ELF-1 (cell line): ENCODE data around the gene MLKL.
"Not testable (repeated sequence)": the region's sequence is repeated elsewhere in the genome, so short reads cannot be mapped to it uniquely, and the experiment has no call there.

ENCODE experiments used
- DNase-seq: peaks from one replicate; pipeline ENCODE4 v3.0.0-alpha.2; 2016; ENCODE audit warnings: low read depth, low spot score

The MLKL gene

DNA sequence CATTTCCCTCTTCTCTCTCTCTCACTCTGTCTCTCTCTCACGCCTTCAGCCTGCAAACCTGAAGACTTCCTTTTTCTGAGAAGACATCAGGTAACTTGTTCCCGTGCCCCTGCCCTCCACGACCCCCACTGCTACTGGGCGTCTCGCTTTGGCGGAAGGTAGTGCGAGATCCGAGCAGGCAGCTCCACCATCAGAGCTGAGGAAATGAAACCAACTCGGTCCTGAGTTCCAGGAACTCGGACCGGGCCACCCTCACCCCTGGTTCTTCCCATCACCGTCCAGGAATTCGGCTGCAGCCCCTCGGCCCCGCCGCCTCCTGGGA, 585 bp downstream of the MLKL start:
- no peak for DNase-seq

DNA sequence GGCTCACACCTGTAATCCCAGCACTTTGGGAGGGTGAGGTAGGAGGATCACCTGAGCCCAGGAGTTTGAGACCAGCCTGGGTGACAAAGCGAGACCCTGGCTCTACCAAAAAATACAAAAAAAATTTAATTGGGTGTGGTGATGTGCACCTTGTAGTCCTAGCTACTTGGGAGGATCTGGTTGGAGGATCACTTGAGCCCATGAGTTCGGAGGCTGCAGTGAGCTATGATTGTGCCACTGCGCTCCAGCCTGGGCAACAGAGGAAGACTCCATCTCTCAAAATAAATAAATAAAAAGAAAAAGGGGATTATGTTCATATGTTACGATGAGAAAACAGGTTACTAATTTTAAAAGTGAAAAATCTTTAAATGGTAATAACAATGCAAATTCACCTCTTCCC, 996 bp downstream of the MLKL start:
- no peak for DNase-seq

DNA sequence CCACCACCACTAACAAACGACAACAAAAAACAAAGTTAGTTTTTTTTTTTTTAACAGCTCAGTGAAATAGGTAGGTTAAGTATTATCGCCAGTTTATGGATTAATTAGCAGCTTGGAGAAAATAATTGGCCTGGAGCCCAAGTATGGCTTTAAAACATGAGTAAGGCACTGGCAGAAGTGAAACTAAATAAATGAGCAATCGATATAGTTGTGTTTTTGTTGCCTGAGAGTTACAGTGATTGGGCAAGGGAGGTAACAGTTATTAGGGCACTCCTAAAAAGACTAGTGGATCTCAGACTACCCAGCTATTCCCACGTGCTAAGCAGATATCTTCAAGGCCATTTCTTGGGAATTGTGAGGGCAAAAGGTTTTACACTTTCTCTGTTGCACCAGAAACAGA, 2.4 kb downstream of the MLKL start:
- DNase-seq, result no peak

GRCh38 chr16:74695450-74696422, 4.9 kb downstream of the MLKL start:
- peak; percentile 87 for DNase-seq

- no peak for DNase-seq
Observed at GRCh38 chr16:74691093-74691855, 9.4 kb downstream of the MLKL start.

GRCh38 chr16:74682556-74682955, 18.1 kb downstream of the MLKL start:
- peak; percentile 47 for DNase-seq

DNA sequence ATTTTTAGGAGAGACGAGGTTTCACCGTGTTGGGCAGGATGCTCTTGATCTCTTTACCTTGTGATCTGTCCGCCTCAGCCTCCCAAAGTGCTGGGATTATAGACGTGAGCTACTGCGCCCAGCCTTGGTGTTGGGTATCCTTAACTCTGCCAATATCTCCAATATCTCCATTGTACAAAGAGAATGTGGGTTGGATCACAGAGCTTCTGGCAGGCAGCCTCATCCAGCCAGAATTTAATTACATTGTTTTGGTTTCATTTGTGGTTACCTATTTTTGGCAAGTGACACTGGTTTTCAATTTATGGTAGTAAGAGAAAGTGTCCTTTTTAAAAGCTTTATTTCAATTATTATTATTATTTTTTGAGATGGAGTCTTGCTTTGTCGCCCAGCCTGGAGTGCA, 20.0 kb downstream of the MLKL start:
- DNase-seq, result no peak

DNA sequence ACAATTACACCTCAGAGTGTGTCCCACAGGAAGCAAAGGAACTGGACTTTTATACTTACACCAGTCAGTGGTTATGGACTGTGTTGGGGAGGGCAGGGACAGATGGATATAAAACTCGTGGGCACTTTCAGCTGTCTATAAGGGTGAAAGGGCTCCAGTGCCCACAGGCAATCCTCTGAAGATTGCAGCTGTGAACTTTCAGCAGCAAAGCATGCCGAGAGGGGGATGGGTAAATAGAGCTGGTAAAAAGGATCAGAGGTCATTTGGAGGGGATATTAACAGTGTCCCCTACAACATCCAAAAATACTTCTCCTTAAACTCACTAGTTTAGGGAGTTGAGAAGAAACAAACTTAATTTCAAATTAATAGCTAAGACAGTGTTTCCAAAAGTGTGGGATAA, 20.7 kb downstream of the MLKL start:
- DNase-seq, result no peak

GRCh38 chr16:74677868-74678267, 22.8 kb downstream of the MLKL start:
- peak; percentile 56 for DNase-seq

DNA sequence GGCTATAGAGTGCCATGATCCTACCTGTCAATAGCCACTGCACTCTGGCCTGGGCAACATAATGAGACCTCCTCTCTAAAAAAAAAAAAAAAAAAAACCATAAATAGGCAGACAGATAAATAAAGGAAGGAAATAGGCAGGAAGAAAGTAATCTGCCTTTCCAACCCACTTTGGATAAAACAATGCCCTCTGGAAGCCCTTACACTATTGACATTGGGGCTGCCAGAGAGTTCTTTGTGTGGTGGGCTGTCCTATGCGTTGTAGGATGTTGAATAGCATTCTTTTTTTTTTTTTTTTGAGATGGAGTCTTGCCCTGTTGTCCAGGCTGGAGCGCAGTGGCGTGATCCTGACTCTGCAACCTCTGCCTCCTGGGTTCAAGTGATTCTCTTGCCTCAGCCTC, 26.8 kb downstream of the MLKL start:
- no peak for DNase-seq

DNA sequence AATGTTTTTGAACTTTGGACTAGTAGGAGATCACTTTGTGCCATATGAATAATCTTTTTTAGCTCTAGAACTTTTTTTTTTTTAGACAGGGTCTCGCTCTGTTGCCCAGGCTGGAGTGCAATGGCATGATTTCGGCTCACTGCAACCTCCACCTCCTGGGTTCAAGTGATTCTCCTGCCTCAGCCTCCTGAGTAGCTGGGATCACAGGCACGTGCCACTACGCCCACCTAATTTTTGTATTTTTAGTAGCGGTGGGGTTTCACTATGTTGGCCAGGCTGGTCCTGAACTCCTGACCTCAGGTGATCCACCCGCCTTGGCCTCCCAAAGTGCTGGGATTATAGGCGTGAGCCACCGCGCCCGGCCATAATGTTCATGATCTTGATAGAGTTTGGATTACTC, 31.8 kb downstream of the MLKL start:
- not testable (repeated sequence) for DNase-seq

DNA sequence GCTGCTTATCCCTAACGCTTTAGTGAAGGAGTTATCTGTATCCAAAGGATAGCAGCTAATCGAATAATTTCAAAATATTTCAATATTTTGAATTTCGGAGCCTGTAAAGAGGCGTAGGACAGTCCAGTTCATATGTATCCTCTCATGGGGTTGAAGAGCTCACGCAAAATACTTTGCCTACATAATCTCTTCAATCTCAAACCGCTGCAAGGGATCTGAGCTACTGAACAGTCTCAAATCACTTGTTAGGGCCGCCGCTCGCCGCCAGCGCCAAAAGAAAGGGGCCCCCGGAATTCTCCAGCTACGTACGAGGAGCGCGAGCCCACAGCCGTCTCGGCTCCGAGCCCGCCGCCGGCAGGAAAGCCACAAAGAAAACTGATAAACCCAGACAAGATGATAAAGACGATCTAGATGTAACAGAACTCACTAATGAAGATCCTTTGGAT, 33.4 kb downstream of the MLKL start:
- DNase-seq, result peak; percentile 78

DNA sequence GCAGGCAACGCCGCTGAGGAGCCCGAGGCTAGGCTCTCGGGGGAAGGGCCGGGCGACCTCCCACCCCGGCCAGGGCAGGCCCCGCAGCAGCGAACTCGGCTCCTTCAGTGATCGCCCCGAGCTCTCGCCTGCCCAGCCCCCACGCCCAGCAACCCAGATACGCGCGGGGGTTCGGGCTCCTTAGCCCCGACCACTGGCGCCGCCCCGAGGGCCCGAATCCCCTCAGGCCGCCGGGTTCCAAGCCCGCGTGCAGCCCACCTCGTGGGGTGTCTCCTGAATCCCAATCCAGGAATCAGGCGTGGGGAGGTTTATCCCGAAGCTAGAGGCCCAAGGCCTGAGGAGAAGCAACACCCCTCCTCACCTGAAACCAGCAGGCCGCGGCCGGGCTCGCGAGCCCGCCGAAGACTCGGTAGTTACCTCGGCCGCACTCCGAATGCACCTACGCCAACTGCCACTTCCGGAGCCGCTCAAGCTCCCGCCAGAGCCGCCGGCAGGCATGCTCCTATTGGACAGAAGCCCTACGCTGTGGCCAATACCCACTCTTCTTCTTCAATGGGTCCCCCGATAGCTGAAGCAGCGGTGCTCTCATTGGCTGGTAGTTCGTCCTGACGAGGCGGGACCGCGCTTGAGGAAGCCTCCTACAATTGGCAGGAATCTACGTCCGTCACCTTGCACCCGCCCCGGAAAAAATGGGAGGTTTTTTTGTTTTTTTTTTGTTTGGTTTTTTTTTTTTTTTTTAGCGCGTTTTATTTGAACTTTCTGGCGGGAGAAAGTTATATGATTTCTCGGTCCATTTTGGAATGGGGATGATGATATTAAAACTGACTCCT, 34.0 kb downstream of the MLKL start, which contains the start of gene RFWD3:
RFWD3 (minus strand) TSS at position 453 of the 830 bp plus-strand sequence. CDS start 5,428 bp downstream, outside the sequence.
- peak; percentile 99 for DNase-seq

DNA sequence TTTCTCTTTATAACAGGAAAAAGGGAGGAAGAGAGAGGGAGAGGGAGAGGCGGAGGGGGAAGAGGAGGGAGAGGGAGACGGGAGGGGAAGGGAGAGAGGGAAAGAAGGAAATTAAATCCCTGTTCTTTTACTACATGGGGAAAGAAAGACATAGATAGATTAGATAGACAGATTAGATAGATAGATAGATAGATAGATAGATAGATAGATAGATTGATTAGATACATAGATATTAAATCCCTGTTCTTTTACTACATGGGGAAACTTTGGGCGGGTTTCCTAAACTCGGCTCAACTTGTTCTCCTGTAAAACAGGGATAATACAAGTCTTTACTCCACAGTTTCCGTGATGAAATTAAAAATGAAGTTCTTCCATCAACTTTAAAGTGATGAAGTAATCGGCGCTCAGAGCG, 34.6 kb downstream of the MLKL start:
- no peak for DNase-seq

DNA sequence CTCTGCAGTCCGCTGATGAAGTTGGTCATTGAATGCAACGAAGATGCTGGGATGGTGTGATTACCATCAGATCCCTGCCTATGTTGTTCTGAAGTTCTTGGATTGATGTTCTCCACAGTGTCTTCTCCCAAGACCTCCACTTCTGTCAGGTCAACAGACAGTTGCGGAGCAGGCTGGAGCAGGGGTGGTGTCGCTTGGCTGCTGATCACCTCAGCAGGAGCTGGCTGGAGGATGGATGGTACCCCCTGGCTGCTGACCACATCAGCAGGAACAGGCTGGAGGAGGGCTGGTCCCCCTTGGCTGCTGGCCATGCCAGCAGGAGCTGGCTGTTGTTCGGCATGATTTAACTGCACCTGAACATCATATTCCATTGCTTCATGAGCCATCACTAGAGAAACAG, 39.6 kb downstream of the MLKL start:
- DNase-seq, result no peak

DNA sequence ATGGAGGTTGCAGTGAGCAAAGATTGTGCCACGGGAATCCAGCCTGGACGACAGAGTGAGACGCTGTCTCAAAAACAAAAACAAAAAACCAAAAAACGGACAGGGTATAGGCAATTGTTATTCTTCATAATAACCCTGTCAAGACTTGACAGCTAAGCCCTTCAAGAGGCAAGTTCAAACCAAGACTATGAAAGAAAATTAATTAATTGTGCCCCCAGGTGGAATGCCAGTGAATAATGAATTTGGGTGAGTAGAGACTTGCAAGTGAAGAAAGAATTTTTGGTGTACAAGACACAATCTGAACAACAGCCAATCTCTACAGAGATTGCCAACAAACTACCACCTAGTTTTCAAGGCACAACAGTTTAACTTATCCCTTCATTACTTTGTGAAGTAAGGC, 40.3 kb downstream of the MLKL start:
- no peak for DNase-seq

DNA sequence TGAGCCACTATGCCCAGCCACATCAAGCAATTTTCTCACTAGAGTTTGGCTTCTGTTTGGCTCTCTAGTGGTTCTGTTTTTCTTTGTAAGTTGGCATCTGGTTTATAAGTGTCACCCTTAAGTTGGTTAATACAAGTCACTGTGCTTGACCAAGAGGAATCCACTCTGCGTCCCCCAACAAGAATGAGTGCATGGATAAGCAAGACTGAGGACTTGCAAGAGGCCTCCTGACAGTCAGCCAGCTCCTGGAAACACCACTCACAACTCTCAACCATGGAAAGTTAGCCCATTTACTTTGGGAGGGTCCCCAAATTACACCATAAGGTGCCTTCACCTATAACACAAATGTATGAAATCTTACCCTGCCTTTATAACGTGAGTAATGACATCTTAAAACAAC, 41.6 kb downstream of the MLKL start:
- DNase-seq, result no peak

DNA sequence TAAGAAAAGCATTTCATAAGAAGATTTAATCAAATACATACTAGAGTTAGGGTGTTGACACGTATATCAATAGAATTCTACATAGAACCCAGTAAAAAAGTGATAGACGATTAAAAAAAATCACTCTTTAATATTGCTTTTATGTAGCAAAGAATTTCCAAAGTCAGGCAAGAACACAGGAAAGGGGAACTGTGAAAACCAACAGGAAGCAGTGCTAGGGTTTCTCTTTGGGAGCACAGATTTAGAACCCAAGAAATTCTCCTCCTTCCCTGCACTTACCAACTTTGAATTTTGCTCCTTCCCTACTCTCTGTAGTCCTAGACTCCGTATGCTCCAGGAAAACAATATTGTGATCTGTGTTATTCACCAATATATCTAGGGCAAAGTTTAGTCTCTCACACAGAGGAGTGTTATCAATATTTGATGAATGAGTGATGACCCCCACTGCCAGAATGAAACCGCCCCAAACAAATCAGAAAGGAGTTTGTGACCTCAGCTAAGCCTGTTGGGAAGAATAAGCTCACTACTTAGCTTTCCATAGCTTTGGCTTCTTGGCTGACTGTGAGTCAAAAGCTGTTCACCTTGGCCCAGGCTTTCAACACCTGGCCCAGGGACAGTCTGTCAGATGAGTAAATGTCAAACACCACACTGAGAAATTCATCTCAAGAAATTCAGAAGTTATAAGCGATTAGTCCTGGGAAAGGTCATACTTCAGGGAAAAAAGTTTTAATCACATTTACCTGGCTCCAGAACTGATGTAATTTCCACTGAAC, 42.6 kb downstream of the MLKL start:
- no peak for DNase-seq

- no peak for DNase-seq
Observed at GRCh38 chr16:74654536-74655050, 46.1 kb downstream of the MLKL start.

GRCh38 chr16:74652883-74653282, 47.8 kb downstream of the MLKL start:
- not testable (repeated sequence) for DNase-seq

DNA sequence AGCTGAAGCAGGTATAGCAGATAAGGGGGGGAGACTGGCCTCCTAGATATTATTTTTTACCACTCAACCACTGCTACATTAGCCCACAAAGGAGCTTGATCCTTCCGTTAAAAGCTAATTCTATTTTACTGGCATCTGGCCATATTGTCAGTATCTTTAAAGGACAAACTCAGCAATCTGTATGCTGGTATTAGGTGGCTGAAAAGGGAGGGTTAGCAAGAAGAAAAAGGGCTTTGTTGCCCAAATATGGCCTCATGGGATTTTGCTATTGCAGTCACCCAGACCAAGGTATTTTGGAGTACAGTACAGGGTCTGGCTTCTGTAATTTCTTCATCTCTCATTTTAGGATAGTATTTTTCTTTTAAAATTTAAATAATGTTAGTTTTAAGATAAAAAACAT, 48.4 kb downstream of the MLKL start:
- no peak for DNase-seq
